Lower lobe of right lung (tissue), 2 donors: Measurements from ENCODE around the gene SLC2A10. TPM values are rescaled to one million over a fixed set of nuclear protein-coding genes. Genes with fewer than 3 reads are reported as not detected.

Source experiments
- ATAC-seq, 2 donors: fragments of 200-7000 bp; cut with Tn5 transposase; one replicate each; pipeline ENCODE4 v1.9.1; 2020 to 2022; ENCODE audit warnings: mild to moderate bottlenecking in 2 of 2, moderate library complexity in 2 of 2
- DNase-seq: peaks from one replicate; pipeline ENCODE4 v3.0.0-alpha.2; 2020
- H3K27ac ChIP-seq: fragments of 200-600 bp; one replicate; pipeline ENCODE4 v1.8.0; 2022
- H3K27me3 ChIP-seq: fragments of 200-600 bp; one replicate; pipeline ENCODE4 v1.8.0; 2022; ENCODE audit warnings: low read depth
- H3K36me3 ChIP-seq: fragments of 200-600 bp; one replicate; pipeline ENCODE4 v1.8.0; 2022; ENCODE audit warnings: mild to moderate bottlenecking
- H3K4me1 ChIP-seq: fragments of 200-600 bp; one replicate; pipeline ENCODE4 v1.8.0; 2022
- H3K4me3 ChIP-seq: fragments of 200-600 bp; one replicate; pipeline ENCODE4 v1.8.0; 2022; ENCODE audit warnings: mild to moderate bottlenecking
- H3K9me3 ChIP-seq: fragments of 200-600 bp; one replicate; pipeline ENCODE4 v1.8.0; 2022
- CTCF ChIP-seq: fragments of 200-600 bp; IDR thresholded peaks from one replicate; pipeline ENCODE4 v1.8.0; 2022; ENCODE audit warnings: antibody characterized with exemption, mild to moderate bottlenecking
- intact Hi-C: fragments of 100-400 bp; cut with DNase I; formaldehyde crosslinking; loops from one replicate; pipeline ENCODE4 v1.11.0; 2022
- total RNA-seq: library from RNA; stranded (reverse); fragmentation: NEBNext Ultra II Directional; extraction: Animal tissue kit (Norgen Biotek cat#: 25700); gene quantifications from one replicate; pipeline ENCODE4 v1.2.1, GENCODE V29; 2021
- donor health status: DM: no; HTN: yes; CAD: no; lungs with severe emphysema.

The SLC2A10 gene
- total RNA-seq, 1 donor from 2014 or later: 11.5 TPM

- H3K9me3 ChIP-seq: no peaks in the 10 kb centered on the region
- H3K27me3 ChIP-seq: no peaks in the 10 kb centered on the region
- peaks cover 56% of the 10 kb centered on the region for H3K4me1 ChIP-seq
- no peak for TF ChIP-seq CTCF
- DNase-seq: no peak
- ATAC-seq: no peak
- H3K27ac ChIP-seq: no peak overlapping the region
- intact Hi-C loops: no loop called here
- H3K4me3 ChIP-seq: peak overlapping the region; percentile 44
- H3K36me3 ChIP-seq: peaks cover 31% of the 10 kb centered on the region
Measured at GRCh38 chr20:46683668-46683938, 25.8 kb upstream of the SLC2A10 start.

- Histone ChIP-seq H3K9me3 (no peaks in the 10 kb centered on the region), H3K36me3 (peaks cover 31% of the 10 kb centered on the region), H3K27ac (no peak overlapping the region), H3K4me1 (peaks cover 56% of the 10 kb centered on the region), H3K4me3 (peak overlapping the region; percentile 44), H3K27me3 (no peaks in the 10 kb centered on the region)
- TF ChIP-seq CTCF: no peak
- intact Hi-C loops: no loop called here
- DNase-seq (peak; percentile 68), ATAC-seq (peak; percentile 72 to 81)
Measured at GRCh38 chr20:46683939-46684750, 25.3 kb upstream of the SLC2A10 start.

- peaks cover 36% of the 10 kb centered on the region for H3K4me1 ChIP-seq
- DNase-seq: no peak
- intact Hi-C loops: no loop called here
Measured at GRCh38 chr20:46688151-46689081, 21.0 kb upstream of the SLC2A10 start.

GRCh38 chr20:46689082-46689753 lies 20.2 kb upstream of the SLC2A10 start, which contains the start of gene TP53RK:
Gene TP53RK, minus strand, starts transcription at chr20:46689444. Its CDS starts 30 bp downstream, at chr20:46689414.
- H3K9me3 ChIP-seq: no peaks in the 10 kb centered on the region
- TF ChIP-seq CTCF: peak; percentile 33
- DNase-seq (peak; percentile 99), ATAC-seq (peak; percentile 99)
- H3K36me3 ChIP-seq: peaks cover 29% of the 10 kb centered on the region
- intact Hi-C loops: no loop called here
- H3K27me3 ChIP-seq: no peaks in the 10 kb centered on the region
- H3K4me1 ChIP-seq: peaks cover 31% of the 10 kb centered on the region
- H3K27ac ChIP-seq: peak within 1 kb of the TSS; percentile 96
- peak within 1 kb of the TSS; percentile 85 for H3K4me3 ChIP-seq

More at GRCh38 chr20:46688151-46689081, 21.0 kb upstream of the SLC2A10 start:
- TF ChIP-seq CTCF: no peak
- Histone ChIP-seq H3K36me3 (peaks cover 31% of the 10 kb centered on the region), H3K27me3 (no peaks in the 10 kb centered on the region), H3K9me3 (no peaks in the 10 kb centered on the region), H3K27ac (peak overlapping the region; percentile 96), H3K4me3 (peak overlapping the region; percentile 85)
- ATAC-seq: peak in 1 of 2 donors; percentile 11

- Histone ChIP-seq H3K27me3 (no peaks in the 10 kb centered on the region), H3K36me3 (peaks cover 24% of the 10 kb centered on the region), H3K9me3 (no peaks in the 10 kb centered on the region), H3K4me3 (peak overlapping the region; percentile 85), H3K4me1 (peaks cover 26% of the 10 kb centered on the region), H3K27ac (peak overlapping the region; percentile 96)
- ATAC-seq: no peak
- DNase-seq: no peak
- no peak for TF ChIP-seq CTCF
- intact Hi-C loops: no loop called here
Measured at GRCh38 chr20:46689754-46690085, 19.7 kb upstream of the SLC2A10 start.
